CD14-positive monocyte (primary cell): Measurements from ENCODE around the gene KIF26A. TPM values are rescaled to one million over a fixed set of nuclear protein-coding genes. Genes with fewer than 3 reads are reported as not detected.

ENCODE experiments used
- DNase-seq, 3 donors: peaks; one replicate each; pipeline ENCODE4 v3.0.0-alpha.2; 2011 to 2022
- H2AFZ ChIP-seq: 2 replicates; pipeline ENCODE4 v1.6.0; 2012; ENCODE audit warnings: mild to moderate bottlenecking, low read depth, low read length, inconsistent platforms; ENCODE audit not compliant: insufficient read depth, poor library complexity, severe bottlenecking
- H3K27ac ChIP-seq, 2 donors: 1 replicate in 1 of 2; 2 replicates in 1 of 2; pipeline ENCODE4 v1.5.1; 2012 to 2013; ENCODE audit warnings: low read length in 2 of 2, control low read depth in 1 of 2, inconsistent platforms in 1 of 2, low read depth in 1 of 2, mild to moderate bottlenecking in 1 of 2
- H3K27me3 ChIP-seq, 2 donors: one replicate each; pipeline versions ENCODE4 v1.6.0 to v1.6.1; 2011 to 2013; ENCODE audit warnings: low read length in 2 of 2; ENCODE audit not compliant: control insufficient read depth in 2 of 2, insufficient read depth in 2 of 2
- H3K36me3 ChIP-seq, 2 donors: replicated peaks in 1 of 2; 1 replicate in 1 of 2; 2 replicates in 1 of 2; pipeline versions ENCODE4 v1.5.1 to v1.6.1; 2012 to 2013; ENCODE audit warnings: low read length in 2 of 2, control low read depth in 1 of 2, inconsistent platforms in 1 of 2, mild to moderate bottlenecking in 1 of 2; ENCODE audit not compliant: insufficient read depth in 2 of 2, control insufficient read depth in 1 of 2
- H3K4me1 ChIP-seq, 2 donors: 1 replicate in 1 of 2; 2 replicates in 1 of 2; pipeline versions ENCODE4 v1.5.1 to v1.6.1; 2012 to 2013; ENCODE audit warnings: low read length in 2 of 2, control low read depth in 1 of 2, inconsistent platforms in 1 of 2, mild to moderate bottlenecking in 1 of 2, moderate library complexity in 1 of 2; ENCODE audit not compliant: insufficient read depth in 2 of 2, control insufficient read depth in 1 of 2
- H3K4me2 ChIP-seq: replicated peaks from 2 replicates; pipeline ENCODE3; 2012; ENCODE audit warnings: low read length, moderate library complexity, mild to moderate bottlenecking; ENCODE audit not compliant: poor library complexity, severe bottlenecking; ENCODE audit errors: extremely low read depth
- H3K4me3 ChIP-seq, 3 experiments: fragments of 200-600 bp in 1 of 3; sonication (generic) in 1 of 3; replicated peaks in 1 of 3; 1 replicate in 2 of 3; 2 replicates in 1 of 3; pipeline ENCODE4 v1.5.1; 2011 to 2013; ENCODE audit warnings: low read length in 3 of 3, mild to moderate bottlenecking in 3 of 3, control low read depth in 2 of 3, low read depth in 2 of 3, inconsistent platforms in 1 of 3, moderate library complexity in 1 of 3
- H3K79me2 ChIP-seq: 2 replicates; pipeline ENCODE4 v1.6.0; 2012; ENCODE audit warnings: mild to moderate bottlenecking, control low read depth, inconsistent platforms, low read length, moderate library complexity; ENCODE audit not compliant: insufficient read depth
- H3K9ac ChIP-seq: 2 replicates; pipeline ENCODE4 v1.6.0; 2017; ENCODE audit warnings: low read length, mild to moderate bottlenecking; ENCODE audit not compliant: insufficient read depth, poor library complexity, severe bottlenecking
- H3K9me3 ChIP-seq, 2 donors: replicated peaks in 1 of 2; 1 replicate in 1 of 2; 2 replicates in 1 of 2; pipeline versions ENCODE4 v1.5.1 to v1.6.1; 2012 to 2013; ENCODE audit warnings: low read length in 2 of 2, control low read depth in 1 of 2; ENCODE audit not compliant: control insufficient read depth in 1 of 2, insufficient read depth in 1 of 2
- H4K20me1 ChIP-seq: 2 replicates; pipeline ENCODE4 v1.6.0; 2012; ENCODE audit warnings: mild to moderate bottlenecking, low read length, control low read depth, moderate library complexity; ENCODE audit not compliant: insufficient read depth
- H3K27ac Mint-ChIP-seq, 7 donors: one replicate each; pipeline ENCODE4 v1.8.0; 2020; ENCODE audit warnings: mild to moderate bottlenecking in 7 of 7, mixed read lengths in 7 of 7, moderate library complexity in 6 of 7, inconsistent platforms in 2 of 7
- H3K27me3 Mint-ChIP-seq, 3 donors: one replicate each; pipeline ENCODE4 v1.8.0; 2021 to 2022; ENCODE audit warnings: low read depth in 3 of 3, mild to moderate bottlenecking in 3 of 3, mixed read lengths in 3 of 3, moderate library complexity in 3 of 3, inconsistent platforms in 1 of 3
- H3K36me3 Mint-ChIP-seq, 2 donors: one replicate each; pipeline ENCODE4 v1.8.0; 2020; ENCODE audit warnings: mixed read lengths in 2 of 2, inconsistent platforms in 1 of 2, mild to moderate bottlenecking in 1 of 2
- H3K4me1 Mint-ChIP-seq: one replicate; pipeline ENCODE4 v1.8.0; 2020; ENCODE audit warnings: mild to moderate bottlenecking, mixed read lengths
- H3K4me3 Mint-ChIP-seq, 2 donors: one replicate each; pipeline ENCODE4 v1.8.0; 2020; ENCODE audit warnings: mild to moderate bottlenecking in 2 of 2, mixed read lengths in 2 of 2, moderate library complexity in 1 of 2
- H3K9me3 Mint-ChIP-seq, 7 donors: one replicate each; pipeline ENCODE4 v1.8.0; 2020 to 2022; ENCODE audit warnings: mixed read lengths in 7 of 7, mild to moderate bottlenecking in 6 of 7, moderate library complexity in 6 of 7, inconsistent platforms in 2 of 7
- WGBS: methylation state at CpG from one replicate; pipeline ENCODE4 v1.1.5; 2013; ENCODE audit warnings: missing lambda C conversion rate; ENCODE audit not compliant: insufficient coverage; 5-methylcytosine and 5-hydroxymethylcytosine counted together
- intact Hi-C, 2 donors: fragments of 100-400 bp; cut with micrococcal nuclease; formaldehyde crosslinking; loops; one replicate each; pipeline versions ENCODE4 v1.15.0 to v1.15.1; 2023
- polyA plus RNA-seq, 3 donors: library from polyadenylated mRNA; depleted of rRNA in 1 of 3; unstranded in 2 of 3; stranded (reverse) in 1 of 3; fragments of 300-500 nt in 2 of 3; fragments of >200 nt in 1 of 3; fragmentation: Illumina TruSeq in 2 of 3; gene quantifications; 1 replicate in 2 of 3; 2 replicates in 1 of 3; pipeline ENCODE4 v1.2.3, GENCODE V29; 2012 to 2021
- TF ChIP-seq, protein P1 (sequence below): fragments of 200-600 bp; IDR thresholded peaks from one replicate; pipeline ENCODE4 v1.8.0; 2022; ENCODE audit warnings: antibody characterized with exemption, mild to moderate bottlenecking

KIF26A gene
- polyA plus RNA-seq, 3 donors = not detected

DNA sequence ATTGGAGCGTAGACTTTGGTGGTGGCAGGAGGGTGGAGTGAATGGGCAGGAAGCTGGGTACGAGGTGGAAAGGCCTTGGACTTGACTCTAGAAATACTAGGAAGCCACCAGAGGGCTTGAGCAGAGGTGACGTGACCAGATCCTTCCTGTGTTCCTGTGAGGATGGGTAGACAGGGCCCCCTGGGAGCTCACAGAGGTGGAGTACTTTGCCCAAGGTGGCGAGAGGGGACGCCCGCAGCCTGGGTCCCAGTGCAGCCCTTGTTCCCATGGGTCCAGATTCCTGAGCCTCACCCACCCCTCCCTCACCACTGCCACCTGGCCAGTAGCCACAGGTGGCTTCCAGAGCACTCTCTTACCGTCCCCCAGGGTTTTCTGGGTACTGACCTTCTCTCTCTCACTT lies 89.8 kb downstream of the KIF26A start:
- H3K4me1 Mint-ChIP-seq = no peaks in the 10 kb centered on the region
- no peak overlapping the region for H2AFZ ChIP-seq
- 80% methylated on average over 6 of the region's 7 CpGs for WGBS
- TF ChIP-seq, protein P1, sequence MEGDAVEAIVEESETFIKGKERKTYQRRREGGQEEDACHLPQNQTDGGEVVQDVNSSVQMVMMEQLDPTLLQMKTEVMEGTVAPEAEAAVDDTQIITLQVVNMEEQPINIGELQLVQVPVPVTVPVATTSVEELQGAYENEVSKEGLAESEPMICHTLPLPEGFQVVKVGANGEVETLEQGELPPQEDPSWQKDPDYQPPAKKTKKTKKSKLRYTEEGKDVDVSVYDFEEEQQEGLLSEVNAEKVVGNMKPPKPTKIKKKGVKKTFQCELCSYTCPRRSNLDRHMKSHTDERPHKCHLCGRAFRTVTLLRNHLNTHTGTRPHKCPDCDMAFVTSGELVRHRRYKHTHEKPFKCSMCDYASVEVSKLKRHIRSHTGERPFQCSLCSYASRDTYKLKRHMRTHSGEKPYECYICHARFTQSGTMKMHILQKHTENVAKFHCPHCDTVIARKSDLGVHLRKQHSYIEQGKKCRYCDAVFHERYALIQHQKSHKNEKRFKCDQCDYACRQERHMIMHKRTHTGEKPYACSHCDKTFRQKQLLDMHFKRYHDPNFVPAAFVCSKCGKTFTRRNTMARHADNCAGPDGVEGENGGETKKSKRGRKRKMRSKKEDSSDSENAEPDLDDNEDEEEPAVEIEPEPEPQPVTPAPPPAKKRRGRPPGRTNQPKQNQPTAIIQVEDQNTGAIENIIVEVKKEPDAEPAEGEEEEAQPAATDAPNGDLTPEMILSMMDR = no peak
- H3K27ac Mint-ChIP-seq = peak overlapping the region in 1 of 7 donors; percentile 72
- H3K27me3 Mint-ChIP-seq = peaks cover 6 to 15% (median 10%) of the 10 kb centered on the region in 3 donors
- no peaks in the 10 kb centered on the region for H3K4me1 ChIP-seq
- H3K4me3 Mint-ChIP-seq = no peak overlapping the region
- no peak overlapping the region for H3K4me3 ChIP-seq
- no peaks in the 10 kb centered on the region for H3K27me3 ChIP-seq
- no peaks in the 10 kb centered on the region for H3K36me3 ChIP-seq
- no peak for DNase-seq
- peaks cover 13 to 23% of the 10 kb centered on the region in 2 donors for H3K9me3 ChIP-seq
- no peak overlapping the region for H3K9ac ChIP-seq
- H3K79me2 ChIP-seq = no peaks in the 10 kb centered on the region
- H3K9me3 Mint-ChIP-seq = peaks cover 0 to 11% (median 7%) of the 10 kb centered on the region in 7 donors
- H3K4me2 ChIP-seq = no peak overlapping the region
- H4K20me1 ChIP-seq = no peaks in the 10 kb centered on the region
- intact Hi-C loops = no loop called here
- H3K27ac ChIP-seq = no peak overlapping the region
- no peaks in the 10 kb centered on the region for H3K36me3 Mint-ChIP-seq

DNA sequence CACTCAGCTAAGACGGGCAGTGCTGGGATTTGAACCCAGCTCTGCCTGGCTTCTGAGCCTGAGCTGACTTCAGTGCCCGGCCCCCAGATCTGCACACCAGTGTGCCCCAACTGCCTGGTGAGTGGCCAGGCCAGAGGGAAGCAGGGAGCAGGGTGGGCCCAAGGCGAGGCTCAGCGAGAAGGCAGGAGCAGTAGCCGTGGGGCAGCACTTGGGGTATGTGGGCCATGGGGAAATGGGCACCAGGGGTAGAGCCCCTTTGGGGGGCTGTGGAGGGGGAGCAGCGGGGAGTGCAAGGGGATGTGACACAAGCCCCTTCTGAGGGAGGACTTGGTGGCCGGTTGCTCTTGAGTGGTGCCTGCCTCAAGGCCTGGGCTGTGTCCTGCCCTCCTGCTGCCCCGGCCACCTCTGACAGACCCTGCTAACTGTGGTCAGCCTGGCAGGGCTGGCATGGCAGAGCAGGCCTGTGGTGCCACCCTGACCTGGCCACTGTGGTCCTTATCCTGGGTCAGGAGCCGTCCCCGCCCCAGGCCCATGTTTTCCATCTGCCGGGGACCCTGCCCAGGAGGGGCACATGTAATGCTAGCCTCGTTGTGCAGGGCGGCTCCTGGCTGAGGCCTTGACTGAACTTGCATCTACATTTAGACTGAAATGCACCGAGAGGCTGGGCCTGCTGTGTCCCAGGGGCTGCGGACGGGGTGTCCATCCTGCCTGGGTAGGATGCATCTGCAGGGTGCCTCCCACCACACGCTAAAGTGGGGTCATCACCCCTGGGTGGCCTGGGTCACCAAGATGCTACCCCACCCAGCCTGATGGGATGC lies 90.5 kb downstream of the KIF26A start:
- no peak for DNase-seq

More for the DNA sequence above, 90.5 kb downstream of the KIF26A start:
- no peak overlapping the region for H3K4me3 ChIP-seq
- Mint-ChIP-seq H3K4me1 (no peaks in the 10 kb centered on the region), H3K9me3 (peaks cover 0 to 18% (median 11%) of the 10 kb centered on the region in 7 donors), H3K36me3 (no peaks in the 10 kb centered on the region), H3K27me3 (peaks cover 4 to 12% (median 6%) of the 10 kb centered on the region in 3 donors), H3K27ac (peak overlapping the region in 1 of 7 donors; percentile 72), H3K4me3 (no peak overlapping the region)
- H3K36me3 ChIP-seq = no peaks in the 10 kb centered on the region
- 95% methylated on average over 17 of the region's 17 CpGs for WGBS
- no peaks in the 10 kb centered on the region for H3K79me2 ChIP-seq
- TF ChIP-seq, protein P1 = no peak
- no peak overlapping the region for H2AFZ ChIP-seq
- H4K20me1 ChIP-seq = no peaks in the 10 kb centered on the region
- intact Hi-C loops = no loop called here
- H3K9ac ChIP-seq = no peak overlapping the region
- no peak overlapping the region for H3K4me2 ChIP-seq
- no peaks in the 10 kb centered on the region for H3K27me3 ChIP-seq
- H3K27ac ChIP-seq = no peak overlapping the region
- H3K9me3 ChIP-seq = peaks cover 19 to 25% of the 10 kb centered on the region in 2 donors
- no peaks in the 10 kb centered on the region for H3K4me1 ChIP-seq
